ENCODE data around the gene ATP2A3. TPM values are rescaled to one million over a fixed set of nuclear protein-coding genes. Genes with fewer than 3 reads are reported as not detected.

Gene ATP2A3
- total and polyA plus RNA-seq, 4 experiments from 2014 or later, result 34.4 to 177 (median 123) TPM

DNA sequence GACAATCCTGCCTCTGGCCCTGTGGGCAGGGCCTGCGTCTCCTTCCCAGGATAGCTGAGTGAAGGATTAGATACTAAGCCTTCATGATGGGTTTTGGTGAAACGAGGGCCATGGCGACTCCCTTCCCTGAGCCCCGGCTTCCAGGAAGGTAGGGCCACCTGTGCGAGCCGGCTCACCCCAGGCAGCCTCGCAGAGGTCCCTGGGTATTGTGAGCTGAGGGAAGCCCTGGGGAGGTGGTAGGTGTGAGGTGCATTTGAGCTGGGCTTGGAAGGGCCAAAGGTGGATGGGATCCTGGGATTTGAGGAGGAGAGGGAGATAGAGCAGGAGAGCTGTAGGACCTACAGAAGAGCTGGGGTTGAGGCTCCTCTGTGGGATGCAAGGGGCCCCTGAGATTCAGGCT is 41.5 kb downstream of the ATP2A3 start:
- Mint-ChIP-seq H3K4me1 (peaks cover 0 to 6% (median 3%) of the 10 kb centered on the region in 4 donors), H3K36me3 (peaks cover 19 to 31% of the 10 kb centered on the region in 2 donors), H3K9me3 (no peaks in the 10 kb centered on the region), H3K27ac (peak overlapping the region in 3 of 7 donors; percentile 75 to 81 (median 77)), H3K27me3 (no peaks in the 10 kb centered on the region), H3K4me3 (no peak overlapping the region)
- Histone ChIP-seq H3K4me1 (ENCODE audit: insufficient read depth, low read length) (no peaks in the 10 kb centered on the region), H3K9me3 (ENCODE audit: control insufficient read depth in 1 of 2, low read length in 2 of 2) (no peaks in the 10 kb centered on the region), H3K27ac (ENCODE audit: low read depth, low read length) (no peak overlapping the region), H3K36me3 (ENCODE audit: insufficient read depth, low read length) (peaks cover 10% of the 10 kb centered on the region), H3K27me3 (ENCODE audit: insufficient read depth, low read length) (no peaks in the 10 kb centered on the region), H3K4me3 (ENCODE audit: low read length in 2 of 2) (no peak overlapping the region)
- no peak for DNase-seq
- ChIA-PET CTCF (ENCODE audit: partially characterized antibody) (interaction anchor here (3.2 kb wide), 1 partner anchor 9 kb away, joined by 15 read pairs; no protein-coding TSS in a partner anchor), POLR2A (ENCODE audit: partially characterized antibody) (interaction anchor here (1.1 kb wide), 1 partner anchor 42 kb away, joined by 4 read pairs; no protein-coding TSS in a partner anchor)
- intact Hi-C loops (cut with micrococcal nuclease), result no loop called here

DNA sequence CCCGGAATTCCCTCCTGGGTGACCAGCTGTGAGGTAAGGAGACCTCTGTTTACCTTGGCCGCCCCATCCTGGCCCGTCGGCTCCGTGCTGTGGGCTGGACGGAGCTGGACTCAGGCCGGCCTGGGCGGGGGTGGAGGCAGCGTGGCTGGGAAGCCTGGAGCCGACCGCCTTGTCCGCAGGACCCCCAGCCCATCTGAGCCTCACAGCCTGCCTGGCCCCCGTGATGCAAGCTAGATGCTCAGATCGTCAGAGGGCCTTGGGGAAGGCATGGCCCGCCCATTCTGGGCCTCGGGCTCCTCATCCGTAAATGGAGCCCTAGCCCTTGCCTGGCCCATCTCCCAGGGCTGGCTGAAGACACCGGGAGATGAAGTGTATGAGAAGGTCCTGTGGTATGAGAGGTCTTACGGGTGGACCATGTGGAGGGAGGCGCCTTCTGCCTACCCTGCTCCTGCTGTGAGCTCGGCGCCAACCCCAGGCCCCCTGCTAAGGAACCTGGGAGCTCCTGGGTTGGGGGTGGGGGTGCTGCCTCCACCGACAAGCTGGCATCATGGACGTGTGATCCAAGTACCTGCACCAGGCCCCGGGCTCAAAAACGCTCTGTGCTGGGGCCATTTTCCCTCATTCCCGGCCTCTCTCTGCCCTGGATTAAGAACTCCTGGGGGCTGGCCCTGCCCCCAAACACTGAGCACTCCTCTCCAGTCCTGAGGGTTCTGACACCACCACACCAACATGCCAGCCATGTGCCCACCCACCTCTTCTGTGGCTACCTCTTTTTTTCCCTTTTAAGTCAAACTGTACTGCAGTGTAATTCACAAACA is 42.5 kb downstream of the ATP2A3 start:
- Mint-ChIP-seq H3K27ac (peak overlapping the region in 2 of 7 donors; percentile 52 to 65), H3K4me3 (no peak overlapping the region), H3K36me3 (peaks cover 14 to 24% of the 10 kb centered on the region in 2 donors), H3K27me3 (no peaks in the 10 kb centered on the region), H3K4me1 (peaks cover 5 to 12% (median 10%) of the 10 kb centered on the region in 4 donors), H3K9me3 (no peaks in the 10 kb centered on the region)
- H3K27ac ChIP-seq (ENCODE audit: low read depth, low read length), result no peak overlapping the region
- ChIA-PET CTCF (ENCODE audit: partially characterized antibody) (no interaction called here), POLR2A (ENCODE audit: partially characterized antibody) (interaction anchor here (0.9 to 1.0 kb wide), 2 partner anchors 44 to 76 kb away, joined by 3 to 4 read pairs; partner anchors contain the start of gene NCBP3)
- H3K4me3 ChIP-seq (ENCODE audit: low read length in 2 of 2), result no peak overlapping the region
- H3K27me3 ChIP-seq (ENCODE audit: insufficient read depth, low read length), result no peaks in the 10 kb centered on the region
- H3K36me3 ChIP-seq (ENCODE audit: insufficient read depth, low read length), result no peaks in the 10 kb centered on the region
- intact Hi-C loops (cut with micrococcal nuclease), result no loop called here
- peak in 1 of 5 donors; percentile 2 for DNase-seq
- peaks cover 9% of the 10 kb centered on the region for H3K4me1 ChIP-seq (ENCODE audit: insufficient read depth, low read length)
- no peaks in the 10 kb centered on the region for H3K9me3 ChIP-seq (ENCODE audit: control insufficient read depth in 1 of 2, low read length in 2 of 2)

DNA sequence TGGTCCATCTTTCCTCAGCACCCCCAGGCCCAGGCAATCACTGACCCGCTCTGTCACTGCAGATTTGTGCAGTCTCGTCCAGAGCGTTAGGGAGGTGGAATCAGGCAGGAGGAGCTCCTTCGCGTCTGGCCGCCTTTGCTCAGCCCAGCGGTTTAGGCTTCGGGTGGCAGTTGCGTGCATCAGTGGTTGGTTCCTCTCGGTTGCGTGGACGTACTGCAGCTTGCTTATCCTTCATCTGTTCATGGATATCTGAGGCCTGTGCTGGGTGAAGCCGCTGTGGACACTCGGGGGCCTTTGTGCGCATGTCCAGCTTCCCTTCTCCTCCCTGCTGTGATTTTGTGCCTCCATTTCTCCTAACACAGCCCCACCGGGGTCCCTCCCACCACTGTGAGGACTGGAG is 43.2 kb downstream of the ATP2A3 start:
- peaks cover 12 to 19% of the 10 kb centered on the region in 2 donors for H3K36me3 Mint-ChIP-seq

DNA sequence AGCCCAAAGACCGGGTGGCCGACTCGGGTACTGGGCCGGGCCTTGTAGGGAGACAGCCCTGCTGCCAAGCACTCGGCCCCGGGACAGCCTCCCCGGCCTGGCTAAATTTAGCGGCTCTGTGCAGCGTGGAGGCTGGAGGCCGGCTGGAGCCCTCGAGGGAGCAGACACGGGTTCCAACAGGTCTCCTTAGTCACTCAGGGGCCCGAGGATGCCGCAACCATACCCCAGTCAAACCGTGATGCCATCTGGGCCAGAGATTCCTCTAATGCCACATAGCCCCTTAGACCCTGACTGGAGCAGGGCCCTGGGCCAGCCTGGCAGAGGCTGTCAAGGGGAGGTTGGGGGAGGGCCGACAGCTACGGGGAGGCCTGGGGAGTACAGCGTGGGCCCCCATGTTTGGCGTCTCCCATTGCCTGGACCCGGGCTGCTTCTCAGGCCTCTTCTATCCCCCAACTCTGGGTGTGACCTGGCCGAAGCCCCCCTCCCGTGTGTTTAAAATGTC is 45.1 kb downstream of the ATP2A3 start:
- H3K27me3 ChIP-seq (ENCODE audit: insufficient read depth, low read length), result no peaks in the 10 kb centered on the region
- DNase-seq, result peak in 1 of 5 donors; percentile 11
- CTCF ChIA-PET (ENCODE audit: partially characterized antibody), result no interaction called here
- POLR2A ChIA-PET (ENCODE audit: partially characterized antibody), result no interaction called here
- H3K9me3 ChIP-seq (ENCODE audit: control insufficient read depth in 1 of 2, low read length in 2 of 2), result no peaks in the 10 kb centered on the region
- Mint-ChIP-seq H3K9me3 (no peaks in the 10 kb centered on the region), H3K36me3 (peaks cover 2 to 6% of the 10 kb centered on the region in 2 donors), H3K4me1 (peaks cover 6 to 36% (median 21%) of the 10 kb centered on the region in 4 donors), H3K27me3 (no peaks in the 10 kb centered on the region), H3K27ac (peak overlapping the region in 1 of 7 donors; percentile 47), H3K4me3 (no peak overlapping the region)
- no peak overlapping the region for H3K27ac ChIP-seq (ENCODE audit: low read depth, low read length)
- intact Hi-C loops (cut with micrococcal nuclease), result loop anchor here (10.0 kb wide), 1 partner anchor 156 kb away; no protein-coding TSS in a partner anchor
- no peaks in the 10 kb centered on the region for H3K36me3 ChIP-seq (ENCODE audit: insufficient read depth, low read length)
- H3K4me1 ChIP-seq (ENCODE audit: insufficient read depth, low read length), result peaks cover 23% of the 10 kb centered on the region
- H3K4me3 ChIP-seq (ENCODE audit: low read length in 2 of 2), result no peak overlapping the region

More for the DNA sequence above, 43.2 kb downstream of the ATP2A3 start:
- ChIA-PET CTCF (ENCODE audit: partially characterized antibody) (no interaction called here), POLR2A (ENCODE audit: partially characterized antibody) (interaction anchor here (1.0 kb wide), 1 partner anchor 75 kb away, joined by 3 read pairs; the partner anchor contains the start of gene NCBP3)
- peak in 1 of 5 donors; percentile 35 for DNase-seq
- Mint-ChIP-seq H3K4me1 (peaks cover 8 to 19% (median 14%) of the 10 kb centered on the region in 4 donors), H3K4me3 (no peak overlapping the region), H3K27me3 (no peaks in the 10 kb centered on the region), H3K27ac (peak overlapping the region in 1 of 7 donors; percentile 29), H3K9me3 (no peaks in the 10 kb centered on the region)
- H3K27ac ChIP-seq (ENCODE audit: low read depth, low read length), result no peak overlapping the region
- intact Hi-C loops (cut with micrococcal nuclease), result no loop called here
- H3K27me3 ChIP-seq (ENCODE audit: insufficient read depth, low read length), result no peaks in the 10 kb centered on the region
- peaks cover 16% of the 10 kb centered on the region for H3K4me1 ChIP-seq (ENCODE audit: insufficient read depth, low read length)
- H3K36me3 ChIP-seq (ENCODE audit: insufficient read depth, low read length), result no peaks in the 10 kb centered on the region
- H3K4me3 ChIP-seq (ENCODE audit: low read length in 2 of 2), result no peak overlapping the region
- H3K9me3 ChIP-seq (ENCODE audit: control insufficient read depth in 1 of 2, low read length in 2 of 2), result no peaks in the 10 kb centered on the region

DNA sequence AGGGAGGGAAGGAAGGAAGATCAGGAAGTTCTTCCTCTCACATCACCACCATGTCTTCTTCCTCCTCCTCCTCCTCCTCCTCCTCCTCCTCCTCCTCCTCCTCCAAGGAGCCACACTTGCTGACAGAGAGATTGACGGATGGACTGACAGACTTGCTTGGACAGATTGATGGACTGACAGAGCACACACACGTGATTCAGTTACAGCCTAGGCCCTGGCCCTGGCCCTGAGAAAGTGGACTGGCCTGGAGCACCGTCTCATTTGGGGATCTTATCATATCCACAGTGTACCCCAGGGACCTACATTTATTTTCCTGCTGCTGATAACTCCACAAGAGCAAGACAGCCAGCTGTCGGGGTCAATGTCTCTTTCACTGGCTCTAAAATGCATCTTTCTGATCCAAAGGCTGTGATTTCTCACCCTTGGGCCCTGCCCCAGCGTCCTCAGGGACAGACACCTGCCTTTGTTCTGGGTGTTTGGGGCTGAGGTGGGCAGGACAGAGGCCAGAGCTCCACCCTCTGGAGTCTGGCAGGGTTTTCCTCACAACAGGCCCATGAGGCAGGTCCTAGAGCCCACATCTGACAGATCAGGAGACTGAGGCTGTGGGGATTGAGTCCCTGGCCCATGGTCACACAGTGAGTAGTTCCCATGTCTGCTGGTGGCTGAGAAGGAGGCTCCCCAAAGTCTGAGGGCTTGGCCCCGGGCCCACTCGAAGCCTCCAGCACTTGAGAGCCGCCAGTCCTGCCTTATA is 45.7 kb downstream of the ATP2A3 start:
- Histone ChIP-seq H3K36me3 (ENCODE audit: insufficient read depth, low read length) (no peaks in the 10 kb centered on the region), H3K27ac (ENCODE audit: low read depth, low read length) (no peak overlapping the region), H3K9me3 (ENCODE audit: control insufficient read depth in 1 of 2, low read length in 2 of 2) (no peaks in the 10 kb centered on the region), H3K27me3 (ENCODE audit: insufficient read depth, low read length) (no peaks in the 10 kb centered on the region), H3K4me3 (ENCODE audit: low read length in 2 of 2) (no peak overlapping the region), H3K4me1 (ENCODE audit: insufficient read depth, low read length) (peaks cover 29% of the 10 kb centered on the region)
- peak in 1 of 5 donors; percentile 24 for DNase-seq
- POLR2A ChIA-PET (ENCODE audit: partially characterized antibody), result no interaction called here
- Mint-ChIP-seq H3K4me1 (peaks cover 11 to 42% (median 27%) of the 10 kb centered on the region in 4 donors), H3K27me3 (no peaks in the 10 kb centered on the region), H3K36me3 (peaks cover 0 to 4% of the 10 kb centered on the region in 2 donors), H3K9me3 (no peaks in the 10 kb centered on the region), H3K27ac (peak overlapping the region in 4 of 7 donors; percentile 10 to 87 (median 49)), H3K4me3 (no peak overlapping the region)
- CTCF ChIA-PET (ENCODE audit: partially characterized antibody), result no interaction called here
- intact Hi-C loops (cut with micrococcal nuclease), result loop anchor here (10.0 kb wide), 1 partner anchor 156 kb away; no protein-coding TSS in a partner anchor

DNA sequence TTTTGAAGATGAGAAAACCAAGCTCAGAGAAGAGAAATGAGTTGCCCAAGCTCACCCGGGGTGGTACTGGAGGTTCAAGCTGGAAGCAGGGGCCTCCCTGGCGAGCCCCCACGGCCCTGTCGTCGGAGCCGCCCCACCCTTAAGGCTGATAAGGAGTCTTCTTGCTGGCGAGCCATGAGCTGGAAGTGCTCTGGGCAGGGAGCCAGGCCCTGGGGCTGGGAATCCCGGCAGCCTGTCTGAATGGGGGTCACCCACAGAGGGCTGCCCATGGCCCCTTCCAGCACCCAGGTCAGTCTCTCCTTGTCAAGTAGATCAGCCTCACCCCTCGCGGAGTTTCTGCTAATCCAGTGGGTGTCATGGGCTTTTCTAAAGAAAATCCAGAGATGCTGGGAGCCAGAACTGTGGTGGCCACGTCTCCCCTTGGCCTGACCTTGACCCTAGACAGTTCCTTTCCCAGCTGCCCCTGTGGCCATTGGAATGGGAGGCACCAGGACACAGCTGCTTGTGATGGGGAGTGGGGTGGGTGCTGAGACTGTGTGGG is 46.8 kb downstream of the ATP2A3 start:
- H3K4me1 ChIP-seq (ENCODE audit: insufficient read depth, low read length), result peaks cover 31% of the 10 kb centered on the region
- H3K27ac ChIP-seq (ENCODE audit: low read depth, low read length), result no peak overlapping the region
- Mint-ChIP-seq H3K36me3 (no peaks in the 10 kb centered on the region), H3K27me3 (no peaks in the 10 kb centered on the region), H3K4me3 (no peak overlapping the region), H3K4me1 (peaks cover 10 to 45% (median 28%) of the 10 kb centered on the region in 4 donors), H3K27ac (peak overlapping the region in 2 of 7 donors; percentile 35 to 80), H3K9me3 (no peaks in the 10 kb centered on the region)
- ChIA-PET CTCF (ENCODE audit: partially characterized antibody) (interaction anchor here (0.9 to 1.9 kb wide), 2 partner anchors 10 to 85 kb away, joined by 3 to 7 read pairs; no protein-coding TSS in a partner anchor), POLR2A (ENCODE audit: partially characterized antibody) (no interaction called here)
- H3K4me3 ChIP-seq (ENCODE audit: low read length in 2 of 2), result no peak overlapping the region
- no peaks in the 10 kb centered on the region for H3K36me3 ChIP-seq (ENCODE audit: insufficient read depth, low read length)
- no peaks in the 10 kb centered on the region for H3K27me3 ChIP-seq (ENCODE audit: insufficient read depth, low read length)
- intact Hi-C loops (cut with micrococcal nuclease), result loop anchor here (10.0 kb wide), 1 partner anchor 157 kb away; no protein-coding TSS in a partner anchor
- peak in 1 of 5 donors; percentile 31 for DNase-seq
- no peaks in the 10 kb centered on the region for H3K9me3 ChIP-seq (ENCODE audit: control insufficient read depth in 1 of 2, low read length in 2 of 2)
